Right hindlimb (tissue), 1 donor: ENCODE results near the gene KPNA6.
"Not testable (repeated sequence)": the region's sequence is repeated elsewhere in the genome, so short reads cannot be mapped to it uniquely, and the experiment has no call there.

Source experiments
- DNase-seq: peaks from one replicate; pipeline ENCODE4 v3.0.0-alpha.2; 2018

KPNA6 gene

DNA sequence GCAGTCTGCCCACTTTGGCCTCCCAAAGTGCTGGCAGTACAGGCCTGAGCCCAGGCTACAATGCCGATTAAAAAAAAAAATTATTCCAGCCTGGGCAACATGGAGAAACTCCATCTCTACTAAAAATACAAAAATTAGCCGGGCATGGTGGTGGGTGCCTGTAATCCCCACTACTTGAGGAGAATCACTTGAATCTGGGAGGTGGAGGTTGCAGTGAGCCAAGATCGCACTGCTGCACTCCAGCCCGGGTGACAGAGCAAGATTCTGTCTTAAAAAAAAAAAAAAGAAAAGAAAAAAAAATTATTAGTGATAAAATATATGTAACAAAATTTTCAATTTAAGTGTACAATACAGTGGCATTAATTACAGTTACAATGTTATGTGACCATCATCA, 35.4 kb downstream of the KPNA6 start:
- not testable (repeated sequence) for DNase-seq

DNA sequence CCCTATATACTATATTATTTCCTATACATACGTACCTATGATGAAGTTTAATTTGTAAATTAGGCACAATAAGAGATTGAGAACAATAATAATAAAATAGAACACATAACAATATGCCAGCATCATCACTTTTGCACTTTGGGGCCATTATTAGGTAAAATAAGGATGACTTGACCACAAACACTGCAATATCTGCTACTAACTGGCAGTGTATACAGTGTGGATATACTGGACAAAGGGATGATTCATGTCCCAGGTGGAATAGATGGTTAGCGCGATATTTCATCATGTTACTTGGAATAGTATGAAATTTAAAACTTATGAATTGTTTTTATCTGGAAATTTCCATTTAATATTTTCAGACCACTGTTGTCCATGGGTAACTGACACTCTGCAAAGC, 36.2 kb downstream of the KPNA6 start:
- DNase-seq = no peak

DNA sequence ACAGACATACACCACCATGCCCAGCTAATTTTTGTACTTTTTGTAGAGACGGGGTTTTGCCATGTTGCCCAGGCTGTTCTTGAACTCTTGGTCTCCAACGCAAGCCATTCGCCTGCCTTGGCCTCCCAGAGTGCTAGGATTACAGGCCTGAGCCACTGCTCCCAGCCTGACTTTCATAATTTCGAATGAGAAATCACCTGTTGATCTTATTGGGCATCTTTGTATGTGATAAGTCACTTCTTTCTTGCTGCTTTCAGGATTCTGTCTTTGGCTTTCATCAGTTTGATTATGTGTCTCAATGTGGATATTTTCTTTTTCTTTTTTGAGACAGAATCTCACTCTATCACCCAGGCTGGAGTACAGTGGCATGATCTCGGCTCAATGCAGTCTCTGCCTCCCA, 39.9 kb downstream of the KPNA6 start:
- not testable (repeated sequence) for DNase-seq

DNA sequence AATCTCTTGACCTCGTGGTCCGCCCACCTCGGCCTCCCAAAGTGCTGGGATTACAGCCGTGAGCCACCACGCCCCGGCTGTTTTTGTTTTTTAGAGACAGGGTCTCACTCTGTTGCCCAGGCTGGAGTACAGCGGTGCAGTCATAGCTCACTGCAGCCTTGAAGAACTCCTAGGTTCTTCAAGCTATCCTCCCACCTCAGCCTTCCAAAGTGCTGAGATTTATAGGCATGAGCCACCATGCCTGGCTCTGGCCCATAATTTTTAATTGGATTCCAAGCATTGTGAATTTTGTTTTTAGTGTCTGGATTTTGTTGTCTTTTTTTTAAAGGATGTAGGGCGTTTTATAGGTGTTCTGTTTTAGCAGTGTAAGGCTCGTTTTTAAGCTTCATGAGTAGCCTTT, 43.0 kb downstream of the KPNA6 start:
- no peak for DNase-seq

- DNase-seq = peak; percentile 45
Observed at GRCh38 chr1:32151319-32151787, 43.5 kb downstream of the KPNA6 start.

DNA sequence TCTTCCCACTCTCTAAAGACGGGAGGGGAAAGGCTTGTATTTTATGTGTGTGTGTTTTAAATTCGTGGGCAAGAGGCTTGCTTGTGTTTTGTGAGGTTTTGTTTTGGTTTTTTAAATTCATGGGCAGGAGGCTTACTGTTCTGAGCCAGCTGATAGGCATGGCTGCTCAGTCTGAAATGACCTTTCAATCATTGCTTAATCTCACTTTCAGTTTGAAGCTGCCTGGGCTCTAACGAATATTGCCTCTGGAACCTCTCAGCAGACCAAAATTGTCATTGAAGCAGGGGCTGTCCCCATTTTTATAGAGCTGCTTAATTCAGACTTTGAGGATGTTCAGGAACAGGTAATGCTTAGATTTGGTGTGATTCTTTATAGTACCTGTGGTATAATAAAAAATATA, 51.3 kb downstream of the KPNA6 start:
- no peak for DNase-seq

DNA sequence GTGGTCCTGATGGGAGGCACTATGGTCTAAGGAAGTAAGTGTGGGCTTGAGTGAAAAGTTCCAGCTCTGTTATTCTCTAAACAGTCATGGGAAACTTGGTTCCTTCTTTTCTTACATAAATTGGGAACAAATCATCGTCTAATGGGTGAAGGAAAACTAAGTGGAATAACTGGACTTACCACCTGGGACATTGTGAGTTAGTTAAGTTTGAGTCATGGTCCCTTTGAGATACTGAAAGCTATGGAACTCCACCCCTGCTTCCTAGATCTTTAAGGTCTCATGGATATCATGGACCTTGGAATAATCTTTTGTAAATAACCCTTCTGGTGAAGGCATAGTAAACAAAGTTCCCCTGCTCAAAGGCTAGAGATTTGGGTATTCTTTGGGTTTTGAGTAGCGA, 55.5 kb downstream of the KPNA6 start:
- DNase-seq = no peak

GRCh38 chr1:32165633-32166032, 57.8 kb downstream of the KPNA6 start:
- not testable (repeated sequence) for DNase-seq

- DNase-seq = no peak
Observed at GRCh38 chr1:32170991-32171390, 63.1 kb downstream of the KPNA6 start.

DNA sequence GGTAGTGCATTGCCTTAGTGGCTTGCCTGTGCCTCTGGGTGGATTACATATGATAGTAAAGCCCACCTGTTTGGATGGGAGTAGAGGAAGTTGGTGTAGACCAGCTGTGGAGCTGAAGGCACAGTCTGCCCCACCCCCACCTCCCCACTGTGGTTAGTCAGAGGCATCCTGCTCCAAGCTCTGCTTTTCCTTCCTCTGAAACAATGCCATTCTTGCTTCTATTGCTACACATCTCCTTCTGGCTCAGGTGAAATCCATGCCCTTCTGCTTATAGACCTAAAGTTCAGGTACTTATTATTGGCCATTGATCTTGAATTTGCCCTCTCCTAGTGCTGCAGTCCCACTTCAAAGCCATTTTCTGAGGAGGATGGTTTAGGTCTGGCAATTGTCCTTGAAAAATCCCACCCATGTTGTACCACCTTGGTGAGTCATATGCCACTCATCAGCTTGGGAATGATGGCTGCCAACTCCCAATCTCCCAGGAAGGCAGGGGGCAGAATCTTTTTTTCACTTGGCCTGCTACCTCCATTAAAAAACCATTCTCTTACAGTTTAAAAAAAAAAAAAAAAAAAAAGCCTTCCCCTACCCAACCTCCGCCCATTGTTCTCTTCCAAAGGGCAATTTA, 64.9 kb downstream of the KPNA6 start:
- DNase-seq = no peak

DNA sequence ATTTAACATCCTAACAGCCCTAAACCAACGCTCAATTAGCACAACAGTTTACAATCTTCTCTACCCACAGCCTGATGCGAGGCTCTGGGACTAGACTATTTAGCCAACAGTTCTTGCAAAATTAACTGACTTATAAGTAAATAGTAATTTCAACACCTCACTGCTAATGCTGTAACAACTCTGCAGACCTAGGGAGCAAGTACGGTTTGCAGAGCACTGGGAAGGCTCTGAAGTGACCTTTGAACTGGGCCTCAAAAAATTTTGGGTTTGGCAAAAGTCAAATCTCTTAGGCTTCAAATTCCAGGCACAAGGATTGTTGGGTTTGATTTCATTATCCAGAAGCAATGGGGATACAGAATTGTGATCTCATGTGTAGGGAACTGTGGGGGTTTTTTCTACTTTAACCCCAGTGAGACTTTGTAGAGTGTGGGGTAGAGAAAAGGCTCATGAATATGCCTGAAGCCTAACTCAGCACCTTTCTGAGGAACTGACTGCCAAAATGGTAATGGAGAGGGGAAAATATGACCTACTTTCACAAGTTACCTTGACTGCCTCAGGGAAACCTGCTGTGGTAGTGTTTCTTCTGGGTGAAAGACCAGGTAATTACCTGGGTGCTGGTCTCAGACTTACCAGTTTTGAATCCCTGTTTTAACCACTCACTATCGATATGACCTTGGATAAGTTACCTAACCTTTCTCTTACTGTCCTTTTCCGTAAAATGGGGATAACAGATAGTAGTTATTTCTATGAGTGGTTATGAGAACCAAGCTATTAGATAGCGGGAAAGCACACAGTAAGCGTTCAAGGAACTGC, 70.7 kb downstream of the KPNA6 start:
- no peak for DNase-seq

DNA sequence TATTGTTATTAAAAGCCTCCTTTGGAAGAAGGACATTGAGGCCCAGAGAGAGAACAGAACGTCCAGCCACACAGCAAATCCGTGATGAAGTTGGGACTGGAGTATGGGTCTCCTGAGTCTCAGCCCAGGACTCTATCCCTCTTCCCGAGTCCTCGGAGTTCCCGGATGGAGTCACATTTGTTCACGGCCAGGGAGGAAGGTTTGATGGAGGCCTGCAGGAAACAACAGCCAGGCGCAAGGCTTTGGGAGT, 71.3 kb downstream of the KPNA6 start:
- DNase-seq = no peak

- peak; percentile 97 for DNase-seq
Observed at GRCh38 chr1:32179443-32180185, 71.8 kb downstream of the KPNA6 start, which contains the start of gene TXLNA. TSS of gene TXLNA (plus strand) at chr1:32179675. CDS start at chr1:32180346, 671 bp downstream.

GRCh38 chr1:32180186-32181060, 72.6 kb downstream of the KPNA6 start:
- peak; percentile 77 for DNase-seq

- DNase-seq = no peak
Observed at GRCh38 chr1:32181065-32181464, 73.2 kb downstream of the KPNA6 start.

GRCh38 chr1:32181563-32181962, 73.7 kb downstream of the KPNA6 start:
- DNase-seq = no peak

DNA sequence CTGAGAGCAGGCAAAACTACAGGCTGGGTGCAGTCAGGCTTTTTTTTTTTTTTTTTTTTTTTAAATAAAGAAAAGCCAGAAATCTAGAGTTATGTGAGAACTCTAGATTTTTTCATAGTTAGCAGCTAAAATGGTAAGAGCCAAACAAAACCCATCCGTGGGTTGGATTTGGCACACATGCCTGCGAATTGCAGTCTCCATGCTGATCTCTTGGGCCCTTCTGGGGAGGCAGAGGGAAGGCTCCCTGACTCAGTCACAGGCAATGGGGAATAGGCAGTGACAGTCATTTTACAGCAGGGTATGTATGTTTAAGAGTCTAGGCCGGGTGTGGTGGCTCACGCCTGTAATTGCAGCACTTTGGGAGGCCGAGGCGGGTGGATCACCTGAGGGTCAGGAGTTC, 74.2 kb downstream of the KPNA6 start:
- DNase-seq = no peak

DNA sequence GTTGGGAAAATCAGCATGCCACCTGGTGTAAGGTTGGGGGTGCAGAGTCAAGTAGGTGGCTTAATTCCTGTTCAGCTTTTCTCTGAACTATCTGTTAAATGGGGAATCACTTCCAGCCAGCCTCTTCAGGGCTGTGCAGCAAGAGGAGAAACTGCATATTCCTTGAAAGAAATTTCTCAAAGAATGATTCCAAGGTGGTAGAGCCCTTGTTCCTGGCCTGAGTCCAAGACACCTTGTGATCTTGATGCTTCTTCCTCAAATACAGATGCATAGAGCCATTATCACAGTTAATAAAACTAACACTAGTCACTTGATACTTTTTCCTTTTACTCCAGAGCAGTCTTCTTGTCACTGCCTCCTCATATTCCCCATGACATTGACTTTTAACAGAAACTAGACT, 76.8 kb downstream of the KPNA6 start:
- DNase-seq = no peak

DNA sequence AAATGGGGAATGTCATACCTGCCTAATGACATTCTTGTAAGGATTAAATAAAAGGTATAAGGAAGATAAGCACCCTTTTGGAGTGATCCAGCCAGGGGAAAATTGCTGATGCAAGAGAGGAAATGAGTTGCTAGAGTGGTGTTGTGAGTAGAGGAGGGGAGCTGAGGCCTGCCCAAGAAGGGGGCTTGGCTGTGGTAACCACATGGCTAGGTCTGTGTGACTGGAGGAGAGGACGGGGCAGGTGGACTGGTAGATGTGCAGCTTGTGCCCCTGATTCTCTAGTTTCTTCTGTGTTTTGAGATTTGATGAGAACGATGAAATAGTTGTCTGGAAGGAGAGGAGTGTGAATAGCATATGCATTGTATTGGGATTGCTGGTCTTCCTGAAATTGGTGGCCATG, 78.2 kb downstream of the KPNA6 start:
- no peak for DNase-seq

DNA sequence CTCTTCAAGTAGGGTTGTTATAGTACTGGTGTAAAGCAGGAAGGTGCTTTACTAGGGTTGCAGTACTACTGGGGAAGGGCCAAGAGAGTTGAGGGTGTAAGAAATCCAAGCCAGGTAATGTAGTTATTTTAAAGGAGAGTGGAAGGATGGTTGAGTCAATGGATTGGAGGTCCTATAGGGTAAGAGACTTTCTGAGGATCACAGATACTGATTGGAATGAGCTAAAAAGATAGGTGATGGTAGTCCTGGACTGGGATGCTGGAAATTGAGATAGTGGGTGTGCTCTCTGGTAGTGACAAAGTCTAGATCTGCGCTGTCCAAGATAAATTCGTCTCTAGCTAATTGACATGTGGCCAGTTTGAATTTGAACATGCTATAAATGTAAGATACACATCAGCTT, 78.6 kb downstream of the KPNA6 start:
- DNase-seq = no peak

- no peak for DNase-seq
Observed at GRCh38 chr1:32187850-32188249, 80.0 kb downstream of the KPNA6 start.

- DNase-seq = no peak
Observed at GRCh38 chr1:32192220-32192948, 84.5 kb downstream of the KPNA6 start.
